Activated CD4-positive, alpha-beta memory T cell treated with anti-CD3 and anti-CD28 coated beads, Interleukin-2, amount 10 ng/mL, durations not matched to agents 7 days and 5 days (primary cell): ENCODE data around the gene ELK1. TPM values are rescaled to one million over a fixed set of nuclear protein-coding genes. Genes with fewer than 3 reads are reported as not detected.
A peak's percentile ranks its signal among the peaks of the same experiment; 100 is the strongest.
"Not testable (repeated sequence)": the region's sequence is repeated elsewhere in the genome, so short reads cannot be mapped to it uniquely, and the experiment has no call there.

Source experiments
- CTCF ChIA-PET: fragments of 350-600 bp; sonication (Branson Sonifier 250); formaldehyde crosslinking; loops from one replicate; lab custom pipeline; 2021; ENCODE audit warnings: antibody characterized with exemption, inconsistent platforms; lab: Charles Lee
- POLR2A ChIA-PET: fragments of 350-600 bp; sonication (Branson Sonifier 250); formaldehyde crosslinking; loops from one replicate; lab custom pipeline; 2021; ENCODE audit warnings: antibody characterized with exemption; lab: Charles Lee
- DNase-seq: peaks from one replicate; pipeline ENCODE4 v3.0.0-alpha.2; 2020
- H3K27ac Mint-ChIP-seq: one replicate; pipeline ENCODE4 v1.8.0; 2021; ENCODE audit warnings: mild to moderate bottlenecking, mixed read lengths
- H3K27me3 Mint-ChIP-seq: one replicate; pipeline ENCODE4 v1.8.0; 2021; ENCODE audit warnings: mixed read lengths
- H3K36me3 Mint-ChIP-seq: one replicate; pipeline ENCODE4 v1.8.0; 2021; ENCODE audit warnings: low read depth, mixed read lengths
- H3K4me1 Mint-ChIP-seq: one replicate; pipeline ENCODE4 v1.8.0; 2021; ENCODE audit warnings: mixed read lengths
- H3K4me3 Mint-ChIP-seq: one replicate; pipeline ENCODE4 v1.8.0; 2021; ENCODE audit warnings: mild to moderate bottlenecking, mixed read lengths
- H3K9me3 Mint-ChIP-seq: one replicate; pipeline ENCODE4 v1.8.0; 2021; ENCODE audit warnings: mixed read lengths
- total RNA-seq, 2 experiments: library from RNA; stranded (reverse); gene quantifications; one replicate each; pipeline ENCODE4 v1.2.3, GENCODE V29; 2021

Gene ELK1
- 10 to 100 TPM; 68.9 to 74.9 TPM for total RNA-seq

- CTCF ChIA-PET = interaction anchor here (0.6 to 1.4 kb wide), 2 partner anchors 12 to 19 kb away, joined by 3 to 4 read pairs; no protein-coding TSS in a partner anchor
These were observed at the start of gene ELK1 for GRCh38 chrX:47650164-47651042. TSS of gene ELK1 (minus strand) at chrX:47650563. CDS start at chrX:47641441, 9,122 bp downstream.

GRCh38 chrX:47697181-47697580, 46.8 kb upstream of the ELK1 start:
- Mint-ChIP-seq H3K4me1 (no peaks in the 10 kb centered on the region), H3K27me3 (peaks cover 2% of the 10 kb centered on the region), H3K27ac (no peak overlapping the region), H3K4me3 (no peak overlapping the region), H3K36me3 (no peaks in the 10 kb centered on the region), H3K9me3 (no peaks in the 10 kb centered on the region)
- ChIA-PET CTCF (no interaction called here), POLR2A (no interaction called here)
- DNase-seq = no peak

More at GRCh38 chrX:47650164-47651042, at the start of gene ELK1:
- H3K36me3 Mint-ChIP-seq = peaks cover 58% of the 10 kb centered on the region
- no peaks in the 10 kb centered on the region for H3K9me3 Mint-ChIP-seq
- H3K27me3 Mint-ChIP-seq = no peaks in the 10 kb centered on the region
- POLR2A ChIA-PET = interaction anchor here (0.9 to 3.4 kb wide), 10 partner anchors 9 to 459 kb away, joined by 3 to 15 read pairs (median 4); partner anchors contain the start of genes ARAF, CFP and TIMP1
- DNase-seq = peak; percentile 92
- peak within 1 kb of the TSS; percentile 94 for H3K4me3 Mint-ChIP-seq
- H3K4me1 Mint-ChIP-seq = peaks cover 58% of the 10 kb centered on the region
- H3K27ac Mint-ChIP-seq = peak within 1 kb of the TSS; percentile 91

GRCh38 chrX:47690175-47690574, 39.8 kb upstream of the ELK1 start:
- CTCF ChIA-PET = no interaction called here
- H3K27me3 Mint-ChIP-seq = peaks cover 6% of the 10 kb centered on the region
- POLR2A ChIA-PET = no interaction called here
- H3K9me3 Mint-ChIP-seq = no peaks in the 10 kb centered on the region
- H3K4me3 Mint-ChIP-seq = no peak overlapping the region
- H3K27ac Mint-ChIP-seq = no peak overlapping the region
- no peaks in the 10 kb centered on the region for H3K36me3 Mint-ChIP-seq
- no peaks in the 10 kb centered on the region for H3K4me1 Mint-ChIP-seq
- DNase-seq = no peak

GRCh38 chrX:47687263-47687662, 36.9 kb upstream of the ELK1 start:
- H3K27me3 Mint-ChIP-seq = peaks cover 8% of the 10 kb centered on the region
- DNase-seq = no peak
- no peak overlapping the region for H3K27ac Mint-ChIP-seq
- POLR2A ChIA-PET = no interaction called here
- no peak overlapping the region for H3K4me3 Mint-ChIP-seq
- CTCF ChIA-PET = no interaction called here
- no peaks in the 10 kb centered on the region for H3K36me3 Mint-ChIP-seq
- H3K9me3 Mint-ChIP-seq = no peaks in the 10 kb centered on the region
- H3K4me1 Mint-ChIP-seq = no peaks in the 10 kb centered on the region

- DNase-seq = no peak
- Mint-ChIP-seq H3K27ac (no peak overlapping the region), H3K27me3 (peaks cover 1% of the 10 kb centered on the region), H3K4me3 (no peak overlapping the region), H3K9me3 (no peaks in the 10 kb centered on the region), H3K36me3 (no peaks in the 10 kb centered on the region), H3K4me1 (no peaks in the 10 kb centered on the region)
- CTCF ChIA-PET = no interaction called here
- POLR2A ChIA-PET = interaction anchor here (0.7 kb wide), 1 partner anchor 40 kb away, joined by 3 read pairs; no protein-coding TSS in a partner anchor
These were observed 33.5 kb upstream of the ELK1 start for GRCh38 chrX:47683829-47684205.

- H3K27me3 Mint-ChIP-seq = peaks cover 1% of the 10 kb centered on the region
- ChIA-PET POLR2A (interaction anchor here (0.7 kb wide), 1 partner anchor 39 kb away, joined by 3 read pairs; no protein-coding TSS in a partner anchor), CTCF (no interaction called here)
- H3K4me1 Mint-ChIP-seq = no peaks in the 10 kb centered on the region
- H3K4me3 Mint-ChIP-seq = no peak overlapping the region
- H3K27ac Mint-ChIP-seq = no peak overlapping the region
- H3K36me3 Mint-ChIP-seq = no peaks in the 10 kb centered on the region
- DNase-seq = no peak
- H3K9me3 Mint-ChIP-seq = no peaks in the 10 kb centered on the region
These were observed 32.9 kb upstream of the ELK1 start for GRCh38 chrX:47683184-47683828.

GRCh38 chrX:47675959-47676859, 25.8 kb upstream of the ELK1 start:
- H3K27ac Mint-ChIP-seq, H3K4me3 Mint-ChIP-seq, H3K4me1 Mint-ChIP-seq, H3K9me3 Mint-ChIP-seq, H3K27me3 Mint-ChIP-seq, DNase-seq, POLR2A ChIA-PET, CTCF ChIA-PET, H3K36me3 Mint-ChIP-seq: not testable (repeated sequence)

- H3K27me3 Mint-ChIP-seq = no peaks in the 10 kb centered on the region
These were observed 24.4 kb upstream of the ELK1 start for GRCh38 chrX:47674776-47675175.

GRCh38 chrX:47665797-47666196, 15.4 kb upstream of the ELK1 start:
- POLR2A ChIA-PET, H3K36me3 Mint-ChIP-seq, CTCF ChIA-PET, H3K27me3 Mint-ChIP-seq, DNase-seq, H3K27ac Mint-ChIP-seq, H3K4me1 Mint-ChIP-seq, H3K4me3 Mint-ChIP-seq, H3K9me3 Mint-ChIP-seq: not testable (repeated sequence)

More at GRCh38 chrX:47674776-47675175, 24.4 kb upstream of the ELK1 start:
- POLR2A ChIA-PET = no interaction called here
- H3K4me3 Mint-ChIP-seq = no peak overlapping the region
- DNase-seq = no peak
- H3K36me3 Mint-ChIP-seq = no peaks in the 10 kb centered on the region
- CTCF ChIA-PET = no interaction called here
- H3K9me3 Mint-ChIP-seq = no peaks in the 10 kb centered on the region
- no peak overlapping the region for H3K27ac Mint-ChIP-seq
- no peaks in the 10 kb centered on the region for H3K4me1 Mint-ChIP-seq

- ChIA-PET CTCF (no interaction called here), POLR2A (no interaction called here)
- Mint-ChIP-seq H3K27me3 (no peaks in the 10 kb centered on the region), H3K4me1 (peaks cover 13% of the 10 kb centered on the region), H3K36me3 (peaks cover 10% of the 10 kb centered on the region), H3K27ac (no peak overlapping the region), H3K4me3 (no peak overlapping the region), H3K9me3 (no peaks in the 10 kb centered on the region)
- no peak for DNase-seq
These were observed 14.4 kb upstream of the ELK1 start for GRCh38 chrX:47664737-47665136.

GRCh38 chrX:47662144-47662657, 11.8 kb upstream of the ELK1 start:
- POLR2A ChIA-PET = interaction anchor here (1.0 kb wide), 1 partner anchor 14 kb away, joined by 4 read pairs; no protein-coding TSS in a partner anchor
- H3K4me1 Mint-ChIP-seq = peaks cover 25% of the 10 kb centered on the region
- CTCF ChIA-PET = interaction anchor here (1.1 to 1.4 kb wide), 3 partner anchors 9 to 15 kb away, joined by 3 to 4 read pairs (median 4); partner anchors contain the start of gene ELK1

GRCh38 chrX:47661539-47661938, 11.2 kb upstream of the ELK1 start:
- no peaks in the 10 kb centered on the region for H3K27me3 Mint-ChIP-seq
- ChIA-PET POLR2A (no interaction called here), CTCF (interaction anchor here (1.1 kb wide), 1 partner anchor 14 kb away, joined by 4 read pairs; no protein-coding TSS in a partner anchor)

More at GRCh38 chrX:47662144-47662657, 11.8 kb upstream of the ELK1 start:
- Mint-ChIP-seq H3K9me3 (no peaks in the 10 kb centered on the region), H3K27ac (peak overlapping the region; percentile 74), H3K36me3 (peaks cover 17% of the 10 kb centered on the region), H3K4me3 (no peak overlapping the region), H3K27me3 (no peaks in the 10 kb centered on the region)
- peak; percentile 21 for DNase-seq

More at GRCh38 chrX:47661539-47661938, 11.2 kb upstream of the ELK1 start:
- no peak for DNase-seq
- Mint-ChIP-seq H3K36me3 (peaks cover 24% of the 10 kb centered on the region), H3K4me3 (no peak overlapping the region), H3K9me3 (no peaks in the 10 kb centered on the region), H3K27ac (no peak overlapping the region), H3K4me1 (peaks cover 31% of the 10 kb centered on the region)
